IMR-90 (cell line): Measurements from ENCODE around the gene S1PR5. TPM values are rescaled to one million over a fixed set of nuclear protein-coding genes. Genes with fewer than 3 reads are reported as not detected.

Experiments used
- ATAC-seq: fragments of 200-7000 bp; cut with Tn5 transposase; 2 replicates; pipeline ENCODE4 v1.9.1; 2020; ENCODE audit warnings: low read depth, mild to moderate bottlenecking, moderate library complexity
- BruUV-seq: library from RNA; stranded (reverse); fragments of 400-500 nt; replicated peaks from 2 replicates; lab custom pipeline; 2021; lab: Mats Ljungman, UMichigan
- CTCF ChIA-PET: fragments of 300-600 bp; formaldehyde crosslinking; extraction: SDS; loops from one replicate; lab custom pipeline; 2021; ENCODE audit warnings: antibody characterized with exemption; lab: Yijun Ruan, JAX
- POLR2A ChIA-PET: fragments of 300-600 bp; sonication (Branson Sonifier 250); formaldehyde crosslinking; loops from one replicate; lab custom pipeline; 2022; ENCODE audit warnings: antibody characterized with exemption; ENCODE audit not compliant: unreplicated experiment; lab: Charles Lee
- DNase-seq: peaks from one replicate; pipeline ENCODE4 v3.0.0; 2013
- H2AFZ ChIP-seq: replicated peaks from 2 replicates; pipeline ENCODE3; 2013; ENCODE audit warnings: low read length, mild to moderate bottlenecking; ENCODE audit not compliant: poor library complexity
- H2AK5ac ChIP-seq: 2 replicates; pipeline ENCODE4 v1.6.1; 2013; ENCODE audit warnings: low read depth, low read length, inconsistent platforms
- H2AK9ac ChIP-seq: replicated peaks from 2 replicates; pipeline ENCODE3; 2013; ENCODE audit warnings: mild to moderate bottlenecking, low read depth, low read length, moderate library complexity; ENCODE audit not compliant: poor library complexity
- H2BK120ac ChIP-seq: 2 replicates; pipeline ENCODE4 v1.6.1; 2013; ENCODE audit warnings: low read depth, low read length, inconsistent platforms
- H2BK15ac ChIP-seq: 3 replicates; pipeline ENCODE4 v1.6.1; 2013; ENCODE audit warnings: low read depth, low read length, inconsistent platforms
- H2BK20ac ChIP-seq: 2 replicates; pipeline ENCODE4 v1.6.1; 2013; ENCODE audit warnings: low read depth, mild to moderate bottlenecking, inconsistent platforms, low read length, moderate library complexity
- H2BK5ac ChIP-seq: 2 replicates; pipeline ENCODE4 v1.6.1; 2013; ENCODE audit warnings: mild to moderate bottlenecking, low read depth, low read length, inconsistent platforms; ENCODE audit not compliant: poor library complexity, severe bottlenecking
- H3K14ac ChIP-seq: replicated peaks from 2 replicates; pipeline ENCODE4 v1.6.1; 2013; ENCODE audit warnings: low read depth, low read length, inconsistent platforms
- H3K18ac ChIP-seq: 2 replicates; pipeline ENCODE4 v1.6.1; 2013; ENCODE audit warnings: low read depth, low read length, control low read depth
- H3K23ac ChIP-seq: 2 replicates; pipeline ENCODE4 v1.6.1; 2013; ENCODE audit warnings: low read depth, low read length, inconsistent platforms
- H3K27ac ChIP-seq: 2 replicates; pipeline ENCODE4 v1.5.1; 2013; ENCODE audit warnings: mild to moderate bottlenecking, control low read depth, low read length; ENCODE audit not compliant: insufficient read depth
- H3K27me3 ChIP-seq: 2 replicates; pipeline ENCODE4 v1.6.1; 2013; ENCODE audit warnings: low read length; ENCODE audit not compliant: control insufficient read depth, insufficient read depth
- H3K36me3 ChIP-seq: 2 replicates; pipeline ENCODE4 v1.6.1; 2013; ENCODE audit warnings: low read length, mixed read lengths; ENCODE audit not compliant: control insufficient read depth, insufficient read depth
- H3K4ac ChIP-seq: 2 replicates; pipeline ENCODE4 v1.6.1; 2013; ENCODE audit warnings: low read depth, low read length, inconsistent platforms
- H3K4me1 ChIP-seq: 2 replicates; pipeline ENCODE4 v1.6.1; 2013; ENCODE audit warnings: low read length, mixed read lengths; ENCODE audit not compliant: control insufficient read depth, insufficient read depth
- H3K4me2 ChIP-seq: 2 replicates; pipeline ENCODE4 v1.6.1; 2013; ENCODE audit warnings: low read depth, mild to moderate bottlenecking, control low read depth, low read length, moderate library complexity
- H3K4me3 ChIP-seq: 2 replicates; pipeline ENCODE4 v1.5.1; 2013; ENCODE audit warnings: low read depth, mild to moderate bottlenecking, control low read depth, low read length, moderate library complexity; ENCODE audit not compliant: insufficient read depth
- H3K56ac ChIP-seq: 2 replicates; pipeline ENCODE4 v1.6.1; 2013; ENCODE audit warnings: low read length, inconsistent platforms; ENCODE audit not compliant: insufficient read depth; ENCODE audit errors: extremely low read depth
- H3K79me1 ChIP-seq, 2 experiments: 2 replicates each; pipeline ENCODE4 v1.6.1; 2013; ENCODE audit warnings: low read length in 2 of 2, inconsistent platforms in 1 of 2, low read depth in 1 of 2
- H3K9ac ChIP-seq: 2 replicates; pipeline ENCODE4 v1.6.1; 2013; ENCODE audit warnings: low read depth, low read length, control low read depth
- H3K9me1 ChIP-seq: 2 replicates; pipeline ENCODE4 v1.6.1; 2013; ENCODE audit warnings: low read length, inconsistent platforms; ENCODE audit not compliant: insufficient read depth
- H3K9me3 ChIP-seq: 2 replicates; pipeline ENCODE4 v1.6.1; 2013; ENCODE audit warnings: low read length; ENCODE audit not compliant: control insufficient read depth, insufficient read depth
- H4K20me1 ChIP-seq: 2 replicates; pipeline ENCODE4 v1.6.1; 2013; ENCODE audit warnings: low read length, inconsistent platforms; ENCODE audit not compliant: insufficient read depth
- H4K5ac ChIP-seq: 2 replicates; pipeline ENCODE4 v1.6.1; 2013; ENCODE audit warnings: mild to moderate bottlenecking, low read depth, low read length, control low read depth
- H4K8ac ChIP-seq, 2 experiments: 2 replicates each; pipeline ENCODE4 v1.6.1; 2013; ENCODE audit warnings: low read depth in 2 of 2, low read length in 2 of 2, control low read depth in 1 of 2, inconsistent platforms in 1 of 2
- H4K91ac ChIP-seq: 2 replicates; pipeline ENCODE4 v1.6.1; 2013; ENCODE audit warnings: low read depth, low read length, inconsistent platforms; ENCODE audit not compliant: insufficient read depth
- BHLHE40 ChIP-seq: fragments of 150-350 bp; IDR thresholded peaks from 2 replicates; pipeline ENCODE4 v1.6.1; 2016; ENCODE audit warnings: mild to moderate bottlenecking, low read depth, low read length
- CEBPB ChIP-seq: IDR thresholded peaks from 2 replicates; pipeline ENCODE4 v1.6.1; 2012; ENCODE audit warnings: low read depth, low read length, improper control_type of control experiment
- CHD1 ChIP-seq: IDR thresholded peaks from 2 replicates; pipeline ENCODE4 v1.6.1; 2012; ENCODE audit warnings: low read depth, low read length, improper control_type of control experiment
- MAFK ChIP-seq: IDR thresholded peaks from 2 replicates; pipeline ENCODE4 v1.6.1; 2012; ENCODE audit warnings: low read depth, low read length, improper control_type of control experiment
- MAZ ChIP-seq: IDR thresholded peaks from 2 replicates; pipeline ENCODE4 v1.6.1; 2012; ENCODE audit warnings: low read depth, mild to moderate bottlenecking, low read length, improper control_type of control experiment, moderate library complexity, borderline replicate concordance
- MXI1 ChIP-seq: IDR thresholded peaks from 2 replicates; pipeline ENCODE4 v1.6.1; 2012; ENCODE audit warnings: low read depth, mild to moderate bottlenecking, low read length, moderate library complexity, borderline replicate concordance
- RCOR1 ChIP-seq: IDR thresholded peaks from 2 replicates; pipeline ENCODE4 v1.6.1; 2012; ENCODE audit warnings: mild to moderate bottlenecking, low read length, improper control_type of control experiment; ENCODE audit not compliant: insufficient replicate concordance
- RFX5 ChIP-seq: IDR thresholded peaks from 2 replicates; pipeline ENCODE4 v1.8.0; 2012; ENCODE audit warnings: low read depth, mild to moderate bottlenecking, low read length, moderate library complexity
- SMC3 ChIP-seq: fragments of 150-350 bp; IDR thresholded peaks from 2 replicates; pipeline ENCODE4 v1.6.1; 2016; ENCODE audit warnings: low read depth, mild to moderate bottlenecking, antibody characterized with exemption, low read length, moderate library complexity
- WGBS, 2 experiments: methylation state at CpG; one replicate each; pipeline versions ENCODE4 v1.1.5 to v1.1.7; 2013; ENCODE audit warnings: missing lambda C conversion rate in 2 of 2; ENCODE audit not compliant: insufficient read length in 1 of 2; ENCODE audit errors: extremely low coverage in 2 of 2; 5-methylcytosine and 5-hydroxymethylcytosine counted together
- dilution Hi-C: fragments of 300-500 bp; cut with HindIII; formaldehyde crosslinking; loops from one replicate; pipeline ENCODE4 v1.14.3; 2018; ENCODE audit warnings: low sequenced_read_pairs; ENCODE audit not compliant: unreplicated experiment
- in situ Hi-C: fragments of 300-500 bp; cut with MboI; formaldehyde crosslinking; loops from 3 replicates; pipeline ENCODE4 v1.14.3; 2019; ENCODE audit warnings: low sequenced_read_pairs, inconsistent platforms, mixed read lengths
- intact Hi-C: fragments of 100-400 bp; cut with micrococcal nuclease; formaldehyde crosslinking; loops from 2 replicates; pipeline ENCODE4 v1.10.0; 2022
- polyA plus RNA-seq, 3 experiments: library from polyadenylated mRNA; depleted of rRNA; stranded (reverse); fragments of >200 nt; gene quantifications; 2 replicates each; pipeline ENCODE4 v1.2.3, GENCODE V29; 2012; ENCODE audit warnings: low replicate concordance in 1 of 3
- total RNA-seq: library from RNA; depleted of rRNA; stranded (reverse); fragments of >200 nt; gene quantifications from 2 replicates; pipeline ENCODE4 v1.2.3, GENCODE V29; 2012
- TF ChIP-seq, protein P1 (sequence below): fragments of 150-350 bp; IDR thresholded peaks from 2 replicates; pipeline ENCODE4 v1.6.1; 2016; ENCODE audit warnings: low read depth, mild to moderate bottlenecking, low read length, moderate library complexity, borderline replicate concordance
- TF ChIP-seq, protein P2 (sequence below): conservative IDR thresholded peaks from 2 replicates; pipeline ENCODE4 v1.5.1; 2012; ENCODE audit warnings: mild to moderate bottlenecking, low read depth, low read length, improper control_type of control experiment

Gene S1PR5
- total and polyA plus RNA-seq, 2 of the 4 experiments (the other 2 are of a cell fraction) = 0.36 to 0.55 TPM

DNA sequence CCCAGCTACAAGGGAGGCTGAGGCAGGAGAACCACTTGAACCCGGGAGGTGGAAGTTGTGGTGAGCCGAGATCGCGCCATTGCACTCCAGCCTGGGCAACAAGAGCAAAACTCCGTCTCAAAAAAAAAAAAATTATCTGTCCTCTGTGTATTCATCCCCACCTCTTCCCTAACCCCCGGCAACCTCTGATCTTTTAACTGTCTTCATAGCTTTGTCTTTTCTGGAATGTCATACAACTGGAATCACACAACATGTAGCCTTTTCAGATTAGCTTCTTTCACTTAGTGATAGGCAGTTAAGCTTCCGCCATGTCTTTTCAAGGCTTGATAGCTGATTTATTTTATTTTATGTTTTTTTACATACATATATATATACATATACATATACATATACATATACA, 8.4 kb upstream of the S1PR5 start:
- Histone ChIP-seq H4K8ac (no peak overlapping the region), H3K27me3 (peaks cover 16% of the 10 kb centered on the region), H4K91ac (no peak overlapping the region), H4K20me1 (no peaks in the 10 kb centered on the region), H3K27ac (no peak overlapping the region), H3K9me3 (no peaks in the 10 kb centered on the region), H2AK9ac (no peak overlapping the region), H3K4me1 (no peaks in the 10 kb centered on the region), H3K4me3 (no peak overlapping the region), H2BK120ac (no peak overlapping the region), H3K9ac (no peak overlapping the region), H2BK15ac (no peak overlapping the region), H3K14ac (no peak overlapping the region), H3K4ac (no peak overlapping the region), H4K5ac (no peak overlapping the region), H3K56ac (no peak overlapping the region), H3K79me1 (no peaks in the 10 kb centered on the region), H3K9me1 (no peaks in the 10 kb centered on the region), H2AK5ac (no peak overlapping the region), H3K4me2 (no peak overlapping the region), H3K18ac (no peak overlapping the region), H3K36me3 (no peaks in the 10 kb centered on the region), H2AFZ (no peak overlapping the region), H2BK5ac (no peak overlapping the region), H3K23ac (no peak overlapping the region), H2BK20ac (no peak overlapping the region)
- POLR2A ChIA-PET = interaction anchor here (0.6 kb wide), 1 partner anchor 24 kb away, joined by 3 read pairs; no protein-coding TSS in a partner anchor
- TF ChIP-seq SMC3 = no peak
- TF ChIP-seq CEBPB = no peak
- no peak for TF ChIP-seq CHD1
- no peak for TF ChIP-seq MAZ
- no peak for TF ChIP-seq MAFK
- no peak for TF ChIP-seq BHLHE40
- TF ChIP-seq RCOR1 = no peak
- TF ChIP-seq, protein P1, sequence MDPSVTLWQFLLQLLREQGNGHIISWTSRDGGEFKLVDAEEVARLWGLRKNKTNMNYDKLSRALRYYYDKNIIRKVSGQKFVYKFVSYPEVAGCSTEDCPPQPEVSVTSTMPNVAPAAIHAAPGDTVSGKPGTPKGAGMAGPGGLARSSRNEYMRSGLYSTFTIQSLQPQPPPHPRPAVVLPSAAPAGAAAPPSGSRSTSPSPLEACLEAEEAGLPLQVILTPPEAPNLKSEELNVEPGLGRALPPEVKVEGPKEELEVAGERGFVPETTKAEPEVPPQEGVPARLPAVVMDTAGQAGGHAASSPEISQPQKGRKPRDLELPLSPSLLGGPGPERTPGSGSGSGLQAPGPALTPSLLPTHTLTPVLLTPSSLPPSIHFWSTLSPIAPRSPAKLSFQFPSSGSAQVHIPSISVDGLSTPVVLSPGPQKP = no peak
- TF ChIP-seq, protein P2, sequence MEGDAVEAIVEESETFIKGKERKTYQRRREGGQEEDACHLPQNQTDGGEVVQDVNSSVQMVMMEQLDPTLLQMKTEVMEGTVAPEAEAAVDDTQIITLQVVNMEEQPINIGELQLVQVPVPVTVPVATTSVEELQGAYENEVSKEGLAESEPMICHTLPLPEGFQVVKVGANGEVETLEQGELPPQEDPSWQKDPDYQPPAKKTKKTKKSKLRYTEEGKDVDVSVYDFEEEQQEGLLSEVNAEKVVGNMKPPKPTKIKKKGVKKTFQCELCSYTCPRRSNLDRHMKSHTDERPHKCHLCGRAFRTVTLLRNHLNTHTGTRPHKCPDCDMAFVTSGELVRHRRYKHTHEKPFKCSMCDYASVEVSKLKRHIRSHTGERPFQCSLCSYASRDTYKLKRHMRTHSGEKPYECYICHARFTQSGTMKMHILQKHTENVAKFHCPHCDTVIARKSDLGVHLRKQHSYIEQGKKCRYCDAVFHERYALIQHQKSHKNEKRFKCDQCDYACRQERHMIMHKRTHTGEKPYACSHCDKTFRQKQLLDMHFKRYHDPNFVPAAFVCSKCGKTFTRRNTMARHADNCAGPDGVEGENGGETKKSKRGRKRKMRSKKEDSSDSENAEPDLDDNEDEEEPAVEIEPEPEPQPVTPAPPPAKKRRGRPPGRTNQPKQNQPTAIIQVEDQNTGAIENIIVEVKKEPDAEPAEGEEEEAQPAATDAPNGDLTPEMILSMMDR = no peak
- TF ChIP-seq MXI1 = no peak
- no peak for TF ChIP-seq RFX5
- dilution Hi-C loops (no loop called here), intact Hi-C loops (no loop called here), in situ Hi-C loops (no loop called here)
- WGBS, 2 experiments = no CpG with 5 or more reads among the region's 7 CpGs
- no peak for ATAC-seq
- CTCF ChIA-PET = interaction anchor here (0.6 to 0.7 kb wide), 2 partner anchors 17 to 40 kb away, joined by 3 to 8 read pairs; partner anchors contain the start of gene KRI1
- no peak for DNase-seq
- no TSS peak for BruUV-seq
